Fibroblast of skin of left quadriceps (primary cell): ENCODE results near the gene EEFSEC.

Experiments
- DNase-seq, 2 experiments: peaks; one replicate each; pipeline ENCODE4 v3.0.0-alpha.2; 2013; ENCODE audit warnings: low read depth in 2 of 2

The EEFSEC gene

DNA sequence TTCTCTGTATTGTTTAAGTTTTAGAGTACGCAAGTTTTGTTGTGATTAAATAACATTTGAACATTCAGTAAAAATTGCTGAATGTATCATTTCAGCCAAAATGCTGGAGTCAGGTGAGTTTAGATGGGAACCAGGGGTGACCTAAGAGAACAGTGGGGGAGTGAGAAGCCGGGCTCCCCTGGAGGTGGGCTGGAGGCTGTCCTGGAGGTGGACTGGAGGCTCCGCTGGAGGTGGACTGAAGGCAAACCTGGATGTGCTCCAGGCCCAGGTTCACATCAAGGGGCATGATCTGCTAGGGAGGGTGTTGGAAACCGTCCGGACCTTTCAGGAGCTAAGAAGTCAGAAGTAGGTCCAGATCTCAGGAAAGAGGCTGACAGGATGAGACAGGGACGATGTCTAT is 289.7 kb downstream of the EEFSEC start:
- DNase-seq = no peak

DNA sequence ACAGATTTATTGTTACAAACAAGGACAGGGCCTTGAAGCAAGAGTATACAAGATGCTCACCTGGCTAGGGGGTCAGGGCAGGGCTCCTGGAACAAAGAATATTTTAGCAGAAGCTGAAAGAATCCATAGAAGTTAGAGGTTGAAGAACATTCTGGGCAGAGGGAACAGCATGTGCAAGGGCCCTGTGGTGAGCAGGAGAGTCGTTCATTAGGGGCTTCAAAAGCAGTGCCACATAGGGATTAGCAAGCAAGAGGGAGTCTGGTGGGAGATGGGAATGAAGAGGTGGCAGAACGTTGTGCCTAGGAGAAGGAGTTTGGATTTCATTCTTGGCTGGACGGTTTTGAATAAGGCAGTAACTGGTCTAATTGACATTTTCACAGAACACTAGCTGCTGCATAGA is 290.5 kb downstream of the EEFSEC start:
- no peak for DNase-seq

DNA sequence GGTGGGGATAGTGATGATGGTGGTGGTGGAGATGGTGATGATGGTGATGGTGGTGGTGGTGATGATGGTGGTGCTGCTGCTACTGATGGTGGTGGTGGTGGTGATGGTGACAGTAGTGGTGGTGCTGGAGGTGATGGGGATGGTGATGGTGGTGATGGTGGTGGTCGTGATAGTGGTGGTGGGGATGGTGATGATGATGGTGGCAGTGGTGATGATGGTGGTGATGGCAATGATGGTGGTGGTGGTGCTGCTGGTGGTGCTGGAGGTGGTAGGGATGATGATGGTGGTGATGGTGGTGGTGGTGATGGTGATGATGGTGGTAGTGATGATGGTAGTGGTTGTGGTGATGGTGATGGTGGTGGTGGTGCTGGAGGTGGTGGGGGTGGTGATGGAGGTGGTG is 292.1 kb downstream of the EEFSEC start:
- DNase-seq = no peak

- DNase-seq = no peak
Measured at GRCh38 chr3:128446821-128447220, 293.5 kb downstream of the EEFSEC start.

DNA sequence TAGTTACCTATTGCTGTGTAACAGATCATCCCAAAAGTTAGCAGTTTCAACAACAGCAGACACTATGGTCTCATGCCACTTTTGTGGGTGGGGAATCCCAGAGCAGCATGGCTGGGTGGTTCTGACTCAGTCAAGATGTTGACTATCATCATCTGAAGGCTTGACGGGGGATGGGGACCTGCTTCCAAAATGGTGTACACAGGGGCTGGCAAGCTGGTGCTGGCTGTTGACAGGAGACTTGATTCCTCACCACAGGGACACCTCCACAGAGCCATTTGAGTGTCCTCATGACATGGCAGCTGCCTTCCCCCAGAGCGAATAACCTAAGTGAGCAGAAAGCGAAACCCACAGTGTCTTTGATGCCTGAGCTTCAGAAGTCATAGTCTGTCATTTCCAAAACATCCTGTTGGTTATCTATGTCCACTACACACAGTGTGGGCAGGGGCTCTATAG is 294.3 kb downstream of the EEFSEC start:
- no peak for DNase-seq

- no peak for DNase-seq
Measured at GRCh38 chr3:128448491-128448890, 295.2 kb downstream of the EEFSEC start.

- DNase-seq = no peak
Measured at GRCh38 chr3:128449111-128449638, 295.9 kb downstream of the EEFSEC start.

- no peak for DNase-seq
Measured at GRCh38 chr3:128452120-128452519, 298.8 kb downstream of the EEFSEC start.

- DNase-seq = no peak
Measured at GRCh38 chr3:128452678-128453275, 299.5 kb downstream of the EEFSEC start.

GRCh38 chr3:128453501-128454309 is 300.4 kb downstream of the EEFSEC start:
- no peak for DNase-seq

- DNase-seq = no peak
Measured at GRCh38 chr3:128454310-128454618, 301.0 kb downstream of the EEFSEC start.

DNA sequence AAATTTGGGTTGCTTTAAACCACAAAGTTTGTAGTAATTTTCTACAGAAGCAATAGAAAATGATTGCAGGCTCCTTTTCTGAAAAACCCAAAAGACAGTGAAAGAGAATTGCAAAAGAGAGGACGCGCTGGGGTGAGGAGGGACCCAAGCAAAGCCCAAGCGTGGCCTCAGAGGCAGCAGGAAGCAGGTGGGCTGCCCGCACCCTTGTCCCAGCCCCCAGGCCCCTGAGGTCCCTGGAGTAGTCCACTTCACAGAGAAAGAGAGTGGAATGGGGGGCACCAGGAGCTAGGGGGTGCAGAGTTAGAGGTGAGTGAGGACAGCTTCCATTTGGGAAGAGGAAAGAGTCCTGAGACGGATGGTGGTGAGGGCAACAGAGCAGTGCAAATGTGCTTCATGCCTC is 301.8 kb downstream of the EEFSEC start:
- no peak for DNase-seq

DNA sequence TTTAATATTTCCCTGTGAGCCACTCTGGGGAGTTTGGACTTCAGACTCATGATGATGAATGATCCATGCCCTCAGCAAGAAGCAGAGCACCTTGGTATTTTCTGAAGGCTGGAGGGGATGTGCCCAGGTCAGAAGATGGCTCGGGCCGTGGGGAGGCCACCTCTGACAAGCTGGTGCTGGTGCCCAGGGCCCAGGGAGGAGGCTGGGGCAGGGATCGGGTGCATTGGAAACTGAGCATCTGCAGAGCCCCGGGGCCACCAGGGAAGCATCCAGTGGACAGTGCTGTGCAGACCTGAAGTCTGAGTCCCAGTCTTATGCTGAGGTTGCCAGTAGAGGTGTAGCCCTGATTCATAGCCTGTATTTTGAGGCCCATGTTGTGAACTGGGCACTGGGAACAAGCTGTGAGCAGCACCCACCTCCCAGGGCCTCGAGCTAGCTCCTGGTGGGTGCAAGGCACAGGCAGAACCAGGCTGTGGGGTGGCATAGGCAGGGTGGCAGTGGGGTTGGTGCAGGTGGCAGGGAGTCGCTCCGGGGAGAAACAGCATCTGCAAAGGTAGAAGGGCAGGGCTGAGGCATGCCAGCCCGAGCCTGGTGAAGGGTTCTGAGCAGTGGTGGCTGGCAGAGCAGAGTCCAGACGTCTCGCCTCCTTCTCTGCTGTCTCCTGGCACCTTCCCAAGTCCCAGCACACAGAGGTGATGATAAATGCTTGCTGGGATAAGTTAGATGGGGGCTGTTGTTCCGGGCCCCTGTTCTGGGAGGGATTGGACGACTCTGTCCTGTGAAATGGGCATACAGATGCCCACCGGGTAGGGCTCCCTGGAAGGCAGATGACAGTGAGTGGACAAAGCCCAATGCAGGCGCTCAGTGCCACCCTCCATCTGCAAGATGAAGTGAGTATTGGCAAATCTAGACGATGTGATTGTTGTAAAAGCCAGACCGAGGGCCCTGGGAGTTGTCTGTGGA is 302.8 kb downstream of the EEFSEC start:
- no peak for DNase-seq

DNA sequence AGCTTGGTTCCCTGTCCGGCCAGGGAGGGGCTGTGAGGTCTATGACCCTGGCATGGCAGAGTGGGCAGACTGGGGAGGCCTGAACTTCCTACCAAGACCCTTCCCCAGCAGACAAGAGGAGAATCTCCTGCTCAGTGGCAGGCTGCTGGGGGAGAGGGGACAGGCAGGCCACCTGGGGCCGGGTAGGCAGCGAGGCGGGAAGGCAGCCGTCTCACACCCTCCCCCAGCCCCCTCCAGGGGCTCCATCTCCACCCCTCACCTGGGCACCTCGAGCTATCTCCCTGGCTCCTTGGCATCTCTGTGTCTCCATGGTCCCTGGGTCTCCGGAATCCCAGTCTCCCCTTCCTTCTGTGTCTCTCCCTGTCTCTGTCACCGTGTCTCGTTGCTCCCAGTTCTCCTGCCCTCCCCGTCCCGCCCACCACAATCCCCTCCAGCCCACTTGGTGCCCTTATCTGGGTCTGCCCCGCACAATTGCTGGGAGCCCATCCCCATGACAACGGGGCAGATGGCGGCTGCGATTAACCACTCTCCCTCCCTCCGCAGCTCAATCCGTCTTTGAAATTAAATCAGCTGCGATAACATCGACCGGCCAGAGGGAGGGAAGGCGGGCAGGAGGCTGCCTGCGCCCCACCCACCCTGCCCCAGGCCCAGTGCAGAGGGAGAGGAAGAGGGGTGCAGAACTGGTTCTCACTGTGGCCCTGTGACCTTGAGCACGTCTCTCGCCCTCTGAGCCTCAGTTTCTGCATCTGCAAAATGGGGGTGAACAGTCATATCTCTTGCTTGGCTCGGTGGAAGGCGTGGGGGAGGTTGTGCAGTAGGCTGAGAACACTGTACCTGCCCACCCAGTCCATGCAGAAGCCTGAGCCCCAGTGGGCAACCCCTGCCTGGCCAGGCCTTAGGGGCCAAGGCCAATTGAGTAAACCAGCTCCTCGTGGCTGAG is 303.8 kb downstream of the EEFSEC start:
- no peak for DNase-seq

DNA sequence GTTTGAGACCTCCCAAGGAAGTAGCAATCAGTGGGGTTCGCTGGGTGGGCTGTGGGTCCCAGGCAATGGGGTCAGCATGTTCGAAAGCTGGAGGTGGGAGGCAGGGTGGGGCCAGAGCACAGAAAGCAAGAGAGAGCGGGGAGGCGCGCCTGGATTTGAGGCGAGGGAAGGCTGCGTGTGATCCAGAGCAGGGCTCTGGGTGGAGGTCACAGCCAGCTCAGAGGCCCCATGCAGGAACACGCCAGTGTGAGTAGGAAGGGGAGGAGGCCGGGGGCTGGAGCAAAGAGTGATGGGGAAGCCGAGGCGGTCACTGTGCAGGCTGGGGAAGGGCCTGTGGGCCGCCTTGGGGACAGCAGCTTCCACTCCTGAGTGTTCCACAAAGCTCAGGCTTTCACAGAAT is 304.7 kb downstream of the EEFSEC start:
- no peak for DNase-seq
